Fibroblast of lung (primary cell): ENCODE data around the gene ATG2A.

Experiments
- CTCF ChIP-seq, 2 donors: IDR thresholded peaks in 1 of 2; conservative IDR thresholded peaks in 1 of 2; 1 replicate in 1 of 2; 2 replicates in 1 of 2; pipeline ENCODE4 v1.5.1; 2011 to 2012; ENCODE audit warnings: low read length in 2 of 2, control low read depth in 1 of 2, inconsistent platforms in 1 of 2, low read depth in 1 of 2, mild to moderate bottlenecking in 1 of 2
- EZH2 ChIP-seq: IDR thresholded peaks from 2 replicates; pipeline ENCODE4 v1.5.1; 2012; ENCODE audit warnings: low read length, control low read depth, mild to moderate bottlenecking; ENCODE audit errors: missing control alignments

- no peak for TF ChIP-seq CTCF (conservative IDR thresholded peaks at IDR 0.05 in 1 of 2, IDR thresholded peaks at IDR 0.05 in 1 of 2; ENCODE audit: low read depth in 1 of 2, low read length in 2 of 2)
- no peak for TF ChIP-seq EZH2
Measured at GRCh38 chr11:64891215-64891848, 25.7 kb downstream of the ATG2A start.
